Liver (tissue), 9 donors: ENCODE data around the gene B3GALT5. TPM values are rescaled to one million over a fixed set of nuclear protein-coding genes. Genes with fewer than 3 reads are reported as not detected.

Source experiments
- DNase-seq: peaks from one replicate; pipeline ENCODE4 v3.0.0-alpha.2; 2017; ENCODE audit warnings: low spot score
- H3K27ac ChIP-seq, 2 donors: one replicate each; pipeline ENCODE4 v1.7.0; 2013; ENCODE audit warnings: inconsistent platforms in 2 of 2, low read length in 2 of 2, control low read depth in 1 of 2, low read depth in 1 of 2, mild to moderate bottlenecking in 1 of 2
- H3K27me3 ChIP-seq, 4 donors: one replicate each; pipeline versions ENCODE4 v1.6.1 to v1.7.0; 2013; ENCODE audit warnings: low read length in 3 of 4, inconsistent platforms in 1 of 4, mild to moderate bottlenecking in 1 of 4, moderate library complexity in 1 of 4; ENCODE audit not compliant: control insufficient read depth in 4 of 4, insufficient read depth in 4 of 4
- H3K36me3 ChIP-seq, 4 donors: one replicate each; pipeline versions ENCODE4 v1.6.1 to v1.7.0; 2013; ENCODE audit warnings: low read length in 3 of 4, mild to moderate bottlenecking in 3 of 4, low read depth in 1 of 4, moderate library complexity in 1 of 4; ENCODE audit not compliant: control insufficient read depth in 4 of 4, insufficient read depth in 3 of 4
- H3K4me1 ChIP-seq, 4 donors: one replicate each; pipeline versions ENCODE4 v1.6.1 to v1.7.0; 2013; ENCODE audit warnings: low read length in 3 of 4, mild to moderate bottlenecking in 3 of 4, moderate library complexity in 1 of 4; ENCODE audit not compliant: control insufficient read depth in 4 of 4, insufficient read depth in 4 of 4
- H3K4me3 ChIP-seq, 3 donors: one replicate each; pipeline versions ENCODE4 v1.6.1 to v1.7.0; 2013; ENCODE audit warnings: low read length in 3 of 3, control low read depth in 1 of 3, low read depth in 1 of 3, mild to moderate bottlenecking in 1 of 3
- H3K9ac ChIP-seq, 2 donors: one replicate each; pipeline ENCODE4 v1.7.0; 2013; ENCODE audit warnings: low read length in 2 of 2, mild to moderate bottlenecking in 2 of 2, moderate library complexity in 2 of 2, control low read depth in 1 of 2, low read depth in 1 of 2
- H3K9me3 ChIP-seq, 4 donors: one replicate each; pipeline versions ENCODE4 v1.6.1 to v1.7.0; 2013; ENCODE audit warnings: low read length in 3 of 4; ENCODE audit not compliant: control insufficient read depth in 4 of 4
- EGR1 ChIP-seq, 2 donors: IDR thresholded peaks; 2 replicates each; pipeline ENCODE4 v1.6.1; 2016 to 2018; ENCODE audit warnings: antibody characterized with exemption in 2 of 2, low read depth in 2 of 2
- FOXA1 ChIP-seq: IDR thresholded peaks from 2 replicates; pipeline ENCODE4 v1.6.1; 2016; ENCODE audit warnings: antibody characterized with exemption
- FOXA2 ChIP-seq: IDR thresholded peaks from 2 replicates; pipeline ENCODE4 v1.6.1; 2016; ENCODE audit warnings: antibody characterized with exemption
- GABPA ChIP-seq, 2 donors: IDR thresholded peaks in 1 of 2; conservative IDR thresholded peaks in 1 of 2; 2 replicates each; pipeline ENCODE4 v1.6.1; 2016; ENCODE audit warnings: antibody characterized with exemption in 2 of 2, mild to moderate bottlenecking in 1 of 2, moderate library complexity in 1 of 2
- HNF4A ChIP-seq, 2 donors: conservative IDR thresholded peaks; 2 replicates each; pipeline ENCODE4 v1.6.1; 2016; ENCODE audit warnings: antibody characterized with exemption in 2 of 2, mild to moderate bottlenecking in 2 of 2
- HNF4G ChIP-seq: IDR thresholded peaks from 2 replicates; pipeline ENCODE4 v1.6.1; 2016; ENCODE audit warnings: antibody characterized with exemption
- JUND ChIP-seq, 2 donors: IDR thresholded peaks; 2 replicates each; pipeline ENCODE4 v1.6.1; 2016; ENCODE audit warnings: antibody characterized with exemption in 2 of 2
- MAX ChIP-seq: IDR thresholded peaks from 2 replicates; pipeline ENCODE4 v1.6.1; 2016; ENCODE audit warnings: antibody characterized with exemption
- NR2F2 ChIP-seq: IDR thresholded peaks from 2 replicates; pipeline ENCODE4 v1.6.1; 2016; ENCODE audit warnings: antibody characterized with exemption
- RAD21 ChIP-seq, 2 donors: IDR thresholded peaks; 2 replicates each; pipeline ENCODE4 v1.6.1; 2016; ENCODE audit warnings: antibody characterized with exemption in 2 of 2, mild to moderate bottlenecking in 2 of 2
- RXRA ChIP-seq, 2 donors: IDR thresholded peaks; 2 replicates each; pipeline ENCODE4 v1.6.1; 2017 to 2018; ENCODE audit warnings: antibody characterized with exemption in 2 of 2, mild to moderate bottlenecking in 1 of 2
- SP1 ChIP-seq: IDR thresholded peaks from 2 replicates; pipeline ENCODE4 v1.6.1; 2018; ENCODE audit warnings: antibody characterized with exemption, mild to moderate bottlenecking
- TAF1 ChIP-seq: conservative IDR thresholded peaks from 2 replicates; pipeline ENCODE4 v1.6.1; 2016; ENCODE audit warnings: antibody characterized with exemption, mild to moderate bottlenecking
- YY1 ChIP-seq: IDR thresholded peaks from 2 replicates; pipeline ENCODE4 v1.6.1; 2016; ENCODE audit warnings: antibody characterized with exemption, mild to moderate bottlenecking
- WGBS: extraction: QIAGEN DNeasy Blood & Tissue Kit; methylation state at CpG from one replicate; pipeline ENCODE4 v1.1.7; 2013; 5-methylcytosine and 5-hydroxymethylcytosine counted together
- polyA plus RNA-seq, 2 donors: library from polyadenylated mRNA; stranded (reverse) in 1 of 2; unstranded in 1 of 2; fragments of 200-250 nt in 1 of 2; fragments of >200 nt in 1 of 2; fragmentation: Nextera tagmentation in 1 of 2; extraction: Ambion mirVana in 1 of 2; gene quantifications; one replicate each; pipeline versions ENCODE4 v1.2.1 to v1.2.3, GENCODE V29; 2013 to 2015
- total RNA-seq, 2 donors: library from RNA; depleted of rRNA; stranded (reverse); fragments of >200 nt; gene quantifications; one replicate each; pipeline ENCODE4 v1.2.3, GENCODE V29; 2014
- TF ChIP-seq, protein P1 (sequence below): fragments of 150-350 bp; IDR thresholded peaks from 2 replicates; pipeline ENCODE4 v1.5.1; 2017; ENCODE audit warnings: improper control_type of control experiment, low read depth, low read length; ENCODE audit not compliant: missing input control
- TF ChIP-seq, protein P2 (sequence below): IDR thresholded peaks from 2 replicates; pipeline ENCODE4 v1.6.1; 2016; ENCODE audit warnings: antibody characterized with exemption
- TF ChIP-seq, protein P3 (sequence below): IDR thresholded peaks from 2 replicates; pipeline ENCODE4 v1.6.1; 2016; ENCODE audit warnings: antibody characterized with exemption, mild to moderate bottlenecking
- TF ChIP-seq, protein P4 (sequence below): IDR thresholded peaks from 2 replicates; pipeline ENCODE4 v1.6.1; 2016; ENCODE audit warnings: antibody characterized with exemption
- donor health status: healthy.
- donor health status: healthy.
- donor health status: healthy.
- donor health status: healthy.
- donor health status: healthy.

B3GALT5 gene
- total and polyA plus RNA-seq, 4 donors: 0.05 to 0.33 (median 0.10) TPM

- H3K27ac ChIP-seq: no peak overlapping the region
- no peak for DNase-seq
- 79% methylated on average over 9 of the region's 9 CpGs for WGBS
Observed at GRCh38 chr21:39673163-39673562, 60.4 kb downstream of the B3GALT5 start.

GRCh38 chr21:39673736-39674135 lies 61.0 kb downstream of the B3GALT5 start:
- DNase-seq: no peak
- Histone ChIP-seq H3K4me1 (no peaks in the 10 kb centered on the region), H3K27ac (no peak overlapping the region), H3K4me3 (no peak overlapping the region), H3K9ac (no peak overlapping the region), H3K27me3 (peaks cover 0 to 1% (median 0%) of the 10 kb centered on the region in 4 donors), H3K9me3 (no peaks in the 10 kb centered on the region), H3K36me3 (no peaks in the 10 kb centered on the region)
- 75% methylated on average over 11 of the region's 11 CpGs for whole genome bisulfite sequencing
- TF ChIP-seq RXRA (IDR thresholded peaks at IDR 0.05) (no peak), SP1 (no peak), GABPA (IDR thresholded peaks at IDR 0.05 in 1 of 2, conservative IDR thresholded peaks at IDR 0.05 in 1 of 2) (no peak), MAX (no peak), YY1 (no peak), EGR1 (IDR thresholded peaks at IDR 0.05; ENCODE audit: low read depth in 2 of 2) (no peak), RAD21 (IDR thresholded peaks at IDR 0.05) (no peak)
- TF ChIP-seq, protein P1, sequence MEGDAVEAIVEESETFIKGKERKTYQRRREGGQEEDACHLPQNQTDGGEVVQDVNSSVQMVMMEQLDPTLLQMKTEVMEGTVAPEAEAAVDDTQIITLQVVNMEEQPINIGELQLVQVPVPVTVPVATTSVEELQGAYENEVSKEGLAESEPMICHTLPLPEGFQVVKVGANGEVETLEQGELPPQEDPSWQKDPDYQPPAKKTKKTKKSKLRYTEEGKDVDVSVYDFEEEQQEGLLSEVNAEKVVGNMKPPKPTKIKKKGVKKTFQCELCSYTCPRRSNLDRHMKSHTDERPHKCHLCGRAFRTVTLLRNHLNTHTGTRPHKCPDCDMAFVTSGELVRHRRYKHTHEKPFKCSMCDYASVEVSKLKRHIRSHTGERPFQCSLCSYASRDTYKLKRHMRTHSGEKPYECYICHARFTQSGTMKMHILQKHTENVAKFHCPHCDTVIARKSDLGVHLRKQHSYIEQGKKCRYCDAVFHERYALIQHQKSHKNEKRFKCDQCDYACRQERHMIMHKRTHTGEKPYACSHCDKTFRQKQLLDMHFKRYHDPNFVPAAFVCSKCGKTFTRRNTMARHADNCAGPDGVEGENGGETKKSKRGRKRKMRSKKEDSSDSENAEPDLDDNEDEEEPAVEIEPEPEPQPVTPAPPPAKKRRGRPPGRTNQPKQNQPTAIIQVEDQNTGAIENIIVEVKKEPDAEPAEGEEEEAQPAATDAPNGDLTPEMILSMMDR: no peak
- TF ChIP-seq, protein P2, sequence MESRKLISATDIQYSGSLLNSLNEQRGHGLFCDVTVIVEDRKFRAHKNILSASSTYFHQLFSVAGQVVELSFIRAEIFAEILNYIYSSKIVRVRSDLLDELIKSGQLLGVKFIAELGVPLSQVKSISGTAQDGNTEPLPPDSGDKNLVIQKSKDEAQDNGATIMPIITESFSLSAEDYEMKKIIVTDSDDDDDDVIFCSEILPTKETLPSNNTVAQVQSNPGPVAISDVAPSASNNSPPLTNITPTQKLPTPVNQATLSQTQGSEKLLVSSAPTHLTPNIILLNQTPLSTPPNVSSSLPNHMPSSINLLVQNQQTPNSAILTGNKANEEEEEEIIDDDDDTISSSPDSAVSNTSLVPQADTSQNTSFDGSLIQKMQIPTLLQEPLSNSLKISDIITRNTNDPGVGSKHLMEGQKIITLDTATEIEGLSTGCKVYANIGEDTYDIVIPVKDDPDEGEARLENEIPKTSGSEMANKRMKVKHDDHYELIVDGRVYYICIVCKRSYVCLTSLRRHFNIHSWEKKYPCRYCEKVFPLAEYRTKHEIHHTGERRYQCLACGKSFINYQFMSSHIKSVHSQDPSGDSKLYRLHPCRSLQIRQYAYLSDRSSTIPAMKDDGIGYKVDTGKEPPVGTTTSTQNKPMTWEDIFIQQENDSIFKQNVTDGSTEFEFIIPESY: no peak

More at GRCh38 chr21:39673163-39673562, 60.4 kb downstream of the B3GALT5 start:
- Histone ChIP-seq H3K36me3 (no peaks in the 10 kb centered on the region), H3K4me1 (no peaks in the 10 kb centered on the region), H3K27me3 (peaks cover 0 to 5% (median 0%) of the 10 kb centered on the region in 4 donors), H3K4me3 (no peak overlapping the region), H3K9me3 (no peaks in the 10 kb centered on the region), H3K9ac (no peak overlapping the region)
- no peak for TF ChIP-seq EGR1 (IDR thresholded peaks at IDR 0.05; ENCODE audit: low read depth in 2 of 2)
- no peak for TF ChIP-seq RAD21 (IDR thresholded peaks at IDR 0.05)
- no peak for TF ChIP-seq RXRA (IDR thresholded peaks at IDR 0.05)
- no peak for TF ChIP-seq HNF4G
- TF ChIP-seq, protein P3, sequence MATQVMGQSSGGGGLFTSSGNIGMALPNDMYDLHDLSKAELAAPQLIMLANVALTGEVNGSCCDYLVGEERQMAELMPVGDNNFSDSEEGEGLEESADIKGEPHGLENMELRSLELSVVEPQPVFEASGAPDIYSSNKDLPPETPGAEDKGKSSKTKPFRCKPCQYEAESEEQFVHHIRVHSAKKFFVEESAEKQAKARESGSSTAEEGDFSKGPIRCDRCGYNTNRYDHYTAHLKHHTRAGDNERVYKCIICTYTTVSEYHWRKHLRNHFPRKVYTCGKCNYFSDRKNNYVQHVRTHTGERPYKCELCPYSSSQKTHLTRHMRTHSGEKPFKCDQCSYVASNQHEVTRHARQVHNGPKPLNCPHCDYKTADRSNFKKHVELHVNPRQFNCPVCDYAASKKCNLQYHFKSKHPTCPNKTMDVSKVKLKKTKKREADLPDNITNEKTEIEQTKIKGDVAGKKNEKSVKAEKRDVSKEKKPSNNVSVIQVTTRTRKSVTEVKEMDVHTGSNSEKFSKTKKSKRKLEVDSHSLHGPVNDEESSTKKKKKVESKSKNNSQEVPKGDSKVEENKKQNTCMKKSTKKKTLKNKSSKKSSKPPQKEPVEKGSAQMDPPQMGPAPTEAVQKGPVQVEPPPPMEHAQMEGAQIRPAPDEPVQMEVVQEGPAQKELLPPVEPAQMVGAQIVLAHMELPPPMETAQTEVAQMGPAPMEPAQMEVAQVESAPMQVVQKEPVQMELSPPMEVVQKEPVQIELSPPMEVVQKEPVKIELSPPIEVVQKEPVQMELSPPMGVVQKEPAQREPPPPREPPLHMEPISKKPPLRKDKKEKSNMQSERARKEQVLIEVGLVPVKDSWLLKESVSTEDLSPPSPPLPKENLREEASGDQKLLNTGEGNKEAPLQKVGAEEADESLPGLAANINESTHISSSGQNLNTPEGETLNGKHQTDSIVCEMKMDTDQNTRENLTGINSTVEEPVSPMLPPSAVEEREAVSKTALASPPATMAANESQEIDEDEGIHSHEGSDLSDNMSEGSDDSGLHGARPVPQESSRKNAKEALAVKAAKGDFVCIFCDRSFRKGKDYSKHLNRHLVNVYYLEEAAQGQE: no peak
- TF ChIP-seq NR2F2: no peak
- TF ChIP-seq GABPA (IDR thresholded peaks at IDR 0.05 in 1 of 2, conservative IDR thresholded peaks at IDR 0.05 in 1 of 2): no peak
- no peak for TF ChIP-seq TAF1
- TF ChIP-seq JUND (IDR thresholded peaks at IDR 0.05): no peak
- TF ChIP-seq, protein P4, sequence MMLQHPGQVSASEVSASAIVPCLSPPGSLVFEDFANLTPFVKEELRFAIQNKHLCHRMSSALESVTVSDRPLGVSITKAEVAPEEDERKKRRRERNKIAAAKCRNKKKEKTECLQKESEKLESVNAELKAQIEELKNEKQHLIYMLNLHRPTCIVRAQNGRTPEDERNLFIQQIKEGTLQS: no peak
- TF ChIP-seq HNF4A (conservative IDR thresholded peaks at IDR 0.05): no peak
- TF ChIP-seq FOXA1: no peak
- TF ChIP-seq YY1: no peak
- TF ChIP-seq, protein P2: no peak
- TF ChIP-seq SP1: no peak
- TF ChIP-seq, protein P1: no peak
- TF ChIP-seq FOXA2: no peak
